Nephron progenitor cell (in vitro differentiated cells): ENCODE data around the gene FUT8.

Source experiments
- DNase-seq: peaks from one replicate; pipeline ENCODE4 v3.0.0; 2021
- H3K27ac Mint-ChIP-seq: 2 replicates; pipeline ENCODE4 v1.8.0; 2021; ENCODE audit warnings: mild to moderate bottlenecking, moderate library complexity, mixed read lengths
- H3K27me3 Mint-ChIP-seq: 2 replicates; pipeline ENCODE4 v1.8.0; 2021; ENCODE audit warnings: mild to moderate bottlenecking, low read depth, mixed read lengths; ENCODE audit not compliant: poor library complexity
- H3K36me3 Mint-ChIP-seq: 2 replicates; pipeline ENCODE4 v1.8.0; 2021; ENCODE audit warnings: low read depth, mixed read lengths
- H3K4me1 Mint-ChIP-seq: 2 replicates; pipeline ENCODE4 v1.8.0; 2021; ENCODE audit warnings: mixed read lengths
- H3K4me3 Mint-ChIP-seq: 2 replicates; pipeline ENCODE4 v1.8.0; 2021; ENCODE audit warnings: mild to moderate bottlenecking, moderate library complexity, mixed read lengths
- H3K9me3 Mint-ChIP-seq: 2 replicates; pipeline ENCODE4 v1.8.0; 2021; ENCODE audit warnings: mild to moderate bottlenecking, moderate library complexity, mixed read lengths
- TF ChIP-seq, protein P1 (sequence below): fragments of 200-600 bp; sonication (generic); IDR thresholded peaks from 2 replicates; pipeline ENCODE4 v1.5.0; 2021; ENCODE audit warnings: antibody characterized with exemption

Gene FUT8

GRCh38 chr14:65412856-65413738 is 567 bp downstream of the FUT8 start:
- Mint-ChIP-seq H3K36me3 (no peaks in the 10 kb centered on the region), H3K4me3 (peak overlapping the region; percentile 95), H3K4me1 (peaks cover 23% of the 10 kb centered on the region), H3K9me3 (no peaks in the 10 kb centered on the region), H3K27ac (no peak overlapping the region), H3K27me3 (peaks cover 4% of the 10 kb centered on the region)
- TF ChIP-seq, protein P1, sequence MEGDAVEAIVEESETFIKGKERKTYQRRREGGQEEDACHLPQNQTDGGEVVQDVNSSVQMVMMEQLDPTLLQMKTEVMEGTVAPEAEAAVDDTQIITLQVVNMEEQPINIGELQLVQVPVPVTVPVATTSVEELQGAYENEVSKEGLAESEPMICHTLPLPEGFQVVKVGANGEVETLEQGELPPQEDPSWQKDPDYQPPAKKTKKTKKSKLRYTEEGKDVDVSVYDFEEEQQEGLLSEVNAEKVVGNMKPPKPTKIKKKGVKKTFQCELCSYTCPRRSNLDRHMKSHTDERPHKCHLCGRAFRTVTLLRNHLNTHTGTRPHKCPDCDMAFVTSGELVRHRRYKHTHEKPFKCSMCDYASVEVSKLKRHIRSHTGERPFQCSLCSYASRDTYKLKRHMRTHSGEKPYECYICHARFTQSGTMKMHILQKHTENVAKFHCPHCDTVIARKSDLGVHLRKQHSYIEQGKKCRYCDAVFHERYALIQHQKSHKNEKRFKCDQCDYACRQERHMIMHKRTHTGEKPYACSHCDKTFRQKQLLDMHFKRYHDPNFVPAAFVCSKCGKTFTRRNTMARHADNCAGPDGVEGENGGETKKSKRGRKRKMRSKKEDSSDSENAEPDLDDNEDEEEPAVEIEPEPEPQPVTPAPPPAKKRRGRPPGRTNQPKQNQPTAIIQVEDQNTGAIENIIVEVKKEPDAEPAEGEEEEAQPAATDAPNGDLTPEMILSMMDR: no peak
- DNase-seq: no peak

- no peak overlapping the region for H3K27ac Mint-ChIP-seq
- H3K4me1 Mint-ChIP-seq: peaks cover 23% of the 10 kb centered on the region
- H3K4me3 Mint-ChIP-seq: peak overlapping the region; percentile 95
- H3K36me3 Mint-ChIP-seq: no peaks in the 10 kb centered on the region
- TF ChIP-seq, protein P1: no peak
- no peaks in the 10 kb centered on the region for H3K9me3 Mint-ChIP-seq
- DNase-seq: no peak
- peaks cover 4% of the 10 kb centered on the region for H3K27me3 Mint-ChIP-seq
Observed at GRCh38 chr14:65413739-65414045, 1.2 kb downstream of the FUT8 start.

- H3K4me3 Mint-ChIP-seq: no peak overlapping the region
- peaks cover 4% of the 10 kb centered on the region for H3K27me3 Mint-ChIP-seq
- no peaks in the 10 kb centered on the region for H3K9me3 Mint-ChIP-seq
- TF ChIP-seq, protein P1: peak; percentile 44
- peaks cover 23% of the 10 kb centered on the region for H3K4me1 Mint-ChIP-seq
- H3K27ac Mint-ChIP-seq: no peak overlapping the region
- DNase-seq: no peak
- no peaks in the 10 kb centered on the region for H3K36me3 Mint-ChIP-seq
Observed at GRCh38 chr14:65414961-65415589, 2.5 kb downstream of the FUT8 start.

DNA sequence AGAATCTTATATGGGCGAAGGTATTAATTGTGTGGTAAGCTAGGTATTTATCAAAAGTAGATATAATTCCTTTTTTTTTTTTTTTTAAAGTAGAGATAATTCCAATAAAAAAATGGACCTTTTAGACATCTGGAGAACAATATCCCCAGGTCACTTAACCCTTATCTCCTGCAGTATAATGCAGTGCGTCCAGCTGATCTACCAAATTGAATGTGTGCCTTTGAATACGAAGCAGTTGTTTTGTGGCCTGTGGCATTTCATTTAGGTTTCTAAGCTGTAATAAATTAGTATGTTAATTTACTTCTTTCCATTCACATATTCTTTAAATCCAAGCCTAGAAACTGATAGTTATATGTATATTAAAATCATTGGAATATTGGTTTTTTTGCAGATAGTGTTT is 3.1 kb downstream of the FUT8 start:
- no peak overlapping the region for H3K4me3 Mint-ChIP-seq
- H3K27me3 Mint-ChIP-seq: peaks cover 4% of the 10 kb centered on the region

DNA sequence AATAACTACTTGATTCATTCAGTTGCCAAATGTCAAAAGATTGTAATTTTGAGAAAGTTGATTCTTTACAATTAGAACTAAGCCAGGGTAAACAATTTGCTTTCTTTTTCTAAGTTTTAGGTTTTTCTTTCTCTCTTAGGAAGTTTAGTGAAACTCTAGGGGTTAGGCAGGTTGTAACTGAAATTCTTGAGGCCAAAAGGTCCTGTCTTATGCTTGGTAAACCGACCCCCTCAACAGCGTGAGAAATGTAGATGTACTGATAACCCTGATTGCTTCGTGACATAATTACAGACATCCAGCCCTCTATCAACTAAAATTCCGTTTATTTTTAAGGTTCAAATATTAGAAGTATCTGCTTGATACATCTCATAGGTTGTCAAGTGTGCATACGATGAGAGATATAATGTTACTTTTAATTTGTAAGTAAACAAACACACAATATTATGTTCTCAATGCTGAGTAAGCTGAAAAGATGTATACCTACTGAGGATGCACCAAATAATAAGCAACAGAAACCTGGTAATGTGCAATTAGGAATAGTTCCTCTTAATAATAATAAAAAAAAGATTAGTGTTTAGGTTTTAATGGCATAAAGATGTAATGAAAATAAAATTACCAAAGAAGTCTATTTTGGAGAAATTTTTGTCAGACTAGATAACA is 7.2 kb downstream of the FUT8 start:
- Mint-ChIP-seq H3K36me3 (peaks cover 4% of the 10 kb centered on the region), H3K4me1 (peaks cover 6% of the 10 kb centered on the region), H3K27me3 (no peaks in the 10 kb centered on the region), H3K4me3 (no peak overlapping the region), H3K27ac (no peak overlapping the region), H3K9me3 (no peaks in the 10 kb centered on the region)
- TF ChIP-seq, protein P1: no peak
- DNase-seq: no peak

More for the DNA sequence above, 3.1 kb downstream of the FUT8 start:
- TF ChIP-seq, protein P1: no peak
- Mint-ChIP-seq H3K27ac (no peak overlapping the region), H3K36me3 (no peaks in the 10 kb centered on the region), H3K4me1 (peaks cover 23% of the 10 kb centered on the region), H3K9me3 (no peaks in the 10 kb centered on the region)
- DNase-seq: no peak
